HUES64 (cell line): ENCODE measurements around the gene PRSS22.

ENCODE experiments used
- H3K27ac ChIP-seq: 2 replicates; pipeline ENCODE4 v1.7.0; 2013; ENCODE audit warnings: low read depth, low read length, inconsistent platforms
- H3K27me3 ChIP-seq: 2 replicates; pipeline ENCODE4 v1.6.1; 2013; ENCODE audit warnings: mild to moderate bottlenecking, low read length; ENCODE audit not compliant: insufficient read depth
- H3K36me3 ChIP-seq: 2 replicates; pipeline ENCODE4 v1.6.1; 2013; ENCODE audit warnings: mild to moderate bottlenecking, low read length; ENCODE audit not compliant: insufficient read depth
- H3K4me1 ChIP-seq: 2 replicates; pipeline ENCODE4 v1.6.1; 2013; ENCODE audit warnings: mild to moderate bottlenecking, low read length, moderate library complexity; ENCODE audit not compliant: insufficient read depth
- H3K4me3 ChIP-seq: 2 replicates; pipeline ENCODE4 v1.5.1; 2013; ENCODE audit warnings: mild to moderate bottlenecking, low read length, moderate library complexity
- H3K9ac ChIP-seq: 2 replicates; pipeline ENCODE4 v1.6.1; 2013; ENCODE audit warnings: mild to moderate bottlenecking, low read depth, low read length
- H3K9me3 ChIP-seq: 2 replicates; pipeline ENCODE4 v1.6.1; 2013; ENCODE audit warnings: low read depth, low read length; ENCODE audit not compliant: insufficient read depth
- WGBS: fragments of 150-250, 120-280 bp; methylation state at CpG from one replicate; pipeline ENCODE4 v1.1.7; 2013; ENCODE audit warnings: missing lambda C conversion rate; 5-methylcytosine and 5-hydroxymethylcytosine counted together

The PRSS22 gene

DNA sequence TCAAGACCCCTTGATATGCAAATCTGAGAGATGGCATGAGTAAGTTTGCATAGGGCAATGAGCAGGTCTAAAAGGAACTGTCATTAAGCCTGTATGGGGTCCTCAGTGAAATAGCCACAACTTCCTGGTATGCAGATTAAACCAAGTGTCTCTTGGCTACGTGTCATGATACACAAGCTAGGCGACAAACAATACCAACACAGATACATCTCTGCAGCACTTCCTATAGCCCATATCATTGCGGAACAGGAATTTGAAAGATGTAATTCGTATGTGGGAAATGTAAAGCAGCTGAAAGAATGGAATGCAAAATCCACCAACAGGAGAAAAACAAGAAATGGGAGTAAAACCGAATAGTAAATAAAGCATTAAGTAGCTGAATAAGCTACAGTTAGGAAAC lies 12.9 kb downstream of the PRSS22 start:
- H3K36me3 ChIP-seq, result no peaks in the 10 kb centered on the region
- no peak overlapping the region for H3K27ac ChIP-seq
- no peak overlapping the region for H3K9ac ChIP-seq
- no peaks in the 10 kb centered on the region for H3K9me3 ChIP-seq
- H3K4me3 ChIP-seq, result no peak overlapping the region
- 64% methylated on average over 5 of the region's 5 CpGs for WGBS
- H3K27me3 ChIP-seq, result 0 out of 2 replicates have a peak, but pooled peaks cover 4% of the 10 kb centered on the region
- peaks cover 4% of the 10 kb centered on the region; the same call in 1 of the 2 replicates for H3K4me1 ChIP-seq

DNA sequence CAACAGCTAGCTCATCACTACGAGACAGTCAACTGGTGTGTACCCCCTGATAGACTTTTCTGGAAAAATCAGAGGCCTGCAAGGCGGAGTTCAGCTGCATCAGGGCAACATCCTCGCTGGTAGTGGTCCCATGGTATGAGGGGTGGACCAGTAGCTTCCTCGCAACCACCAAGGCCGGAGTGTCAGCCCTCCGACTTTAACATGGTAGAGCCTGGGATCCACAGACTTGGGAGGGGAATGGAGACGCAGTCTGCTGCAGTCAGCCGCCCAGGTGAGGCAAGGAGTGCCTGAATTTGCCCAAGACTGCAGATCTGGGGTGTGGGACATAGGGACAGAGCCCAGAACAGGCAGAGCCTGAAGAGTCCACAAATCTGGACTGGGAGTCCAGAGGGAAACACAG lies 14.4 kb downstream of the PRSS22 start:
- H3K9ac ChIP-seq, result no peak overlapping the region
- 87% methylated on average over 8 of the region's 8 CpGs for WGBS
- no peaks in the 10 kb centered on the region for H3K36me3 ChIP-seq
- H3K27ac ChIP-seq, result no peak overlapping the region
- no peak overlapping the region for H3K4me3 ChIP-seq
- no peaks in the 10 kb centered on the region for H3K9me3 ChIP-seq
- H3K4me1 ChIP-seq, result peaks cover 4% of the 10 kb centered on the region; the same call in 1 of the 2 replicates
- no peaks in the 10 kb centered on the region for H3K27me3 ChIP-seq

DNA sequence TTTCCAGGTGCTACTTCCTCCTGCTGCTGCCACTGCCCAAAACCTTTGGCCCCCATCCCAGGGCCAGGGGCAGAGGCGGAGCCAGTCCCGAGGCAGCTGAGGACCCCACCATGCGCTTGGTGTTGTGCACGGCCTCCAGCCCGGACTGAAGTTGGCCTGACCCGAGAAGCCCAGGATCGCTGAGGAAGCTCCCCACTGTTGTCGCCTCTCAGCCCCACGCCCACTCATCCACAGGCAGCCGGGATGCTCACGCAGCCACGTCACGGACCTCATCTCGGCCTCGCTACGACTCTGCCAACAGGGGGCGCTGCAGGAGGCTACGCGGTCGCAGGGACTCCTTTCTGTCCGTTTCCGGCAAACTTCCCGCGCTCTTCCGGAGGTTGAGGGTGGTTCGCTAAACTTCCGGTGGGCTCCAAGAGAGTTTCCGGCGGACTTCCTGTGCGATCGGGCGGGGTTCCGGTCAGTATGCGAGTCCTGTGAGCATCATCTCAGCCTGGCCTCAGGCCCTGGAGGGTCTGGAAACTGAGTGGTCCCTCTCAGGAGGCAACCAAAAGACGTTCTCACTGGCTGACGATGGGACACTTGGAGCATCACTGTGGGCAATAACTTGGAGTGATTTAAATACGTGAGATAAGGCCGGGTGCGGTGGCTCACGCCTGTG lies 15.5 kb downstream of the PRSS22 start:
- Histone ChIP-seq H3K27me3 (no peaks in the 10 kb centered on the region), H3K9ac (no peak overlapping the region), H3K4me1 (peaks cover 4% of the 10 kb centered on the region; the same call in 1 of the 2 replicates), H3K27ac (no peak overlapping the region), H3K9me3 (no peaks in the 10 kb centered on the region), H3K36me3 (no peaks in the 10 kb centered on the region), H3K4me3 (no peak overlapping the region)
- 80% methylated on average over 40 of the region's 40 CpGs for WGBS

- H3K9ac ChIP-seq, result no peak overlapping the region
- no peaks in the 10 kb centered on the region for H3K27me3 ChIP-seq
- H3K4me3 ChIP-seq, result no peak overlapping the region
Measured at GRCh38 chr16:2841606-2842339, 16.2 kb downstream of the PRSS22 start.

DNA sequence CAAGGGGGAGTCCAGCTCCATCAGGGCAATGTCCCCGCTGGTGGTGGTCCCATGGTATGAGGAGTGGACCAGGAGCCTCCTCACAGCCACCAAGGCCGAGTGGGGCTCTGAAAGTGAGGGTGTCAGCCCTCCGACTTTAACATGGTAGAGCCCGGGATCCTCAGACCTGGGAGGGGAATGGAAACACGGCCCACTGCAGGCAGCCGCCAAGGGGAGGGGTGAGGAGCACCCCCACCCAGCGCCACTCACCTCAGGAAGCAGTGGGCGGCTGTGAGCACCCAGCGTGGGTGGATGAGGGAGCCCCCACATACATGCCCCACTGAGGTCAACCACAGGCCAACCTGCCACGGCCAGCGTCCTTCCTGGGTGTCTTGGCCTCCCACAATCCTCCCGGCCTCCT lies 17.1 kb downstream of the PRSS22 start:
- no peaks in the 10 kb centered on the region for H3K27me3 ChIP-seq
- H3K9me3 ChIP-seq, result no peaks in the 10 kb centered on the region
- H3K9ac ChIP-seq, result no peak overlapping the region
- 89% methylated on average over 12 of the region's 12 CpGs for WGBS
- H3K27ac ChIP-seq, result no peak overlapping the region
- no peaks in the 10 kb centered on the region for H3K36me3 ChIP-seq
- H3K4me1 ChIP-seq, result peaks cover 8% of the 10 kb centered on the region; the same call in 1 of the 2 replicates
- no peak overlapping the region for H3K4me3 ChIP-seq

More at GRCh38 chr16:2841606-2842339, 16.2 kb downstream of the PRSS22 start:
- no peaks in the 10 kb centered on the region for H3K36me3 ChIP-seq
- 89% methylated on average over 18 of the region's 18 CpGs for WGBS
- H3K4me1 ChIP-seq, result peaks cover 4% of the 10 kb centered on the region; the same call in 1 of the 2 replicates
- no peaks in the 10 kb centered on the region for H3K9me3 ChIP-seq
- no peak overlapping the region for H3K27ac ChIP-seq

DNA sequence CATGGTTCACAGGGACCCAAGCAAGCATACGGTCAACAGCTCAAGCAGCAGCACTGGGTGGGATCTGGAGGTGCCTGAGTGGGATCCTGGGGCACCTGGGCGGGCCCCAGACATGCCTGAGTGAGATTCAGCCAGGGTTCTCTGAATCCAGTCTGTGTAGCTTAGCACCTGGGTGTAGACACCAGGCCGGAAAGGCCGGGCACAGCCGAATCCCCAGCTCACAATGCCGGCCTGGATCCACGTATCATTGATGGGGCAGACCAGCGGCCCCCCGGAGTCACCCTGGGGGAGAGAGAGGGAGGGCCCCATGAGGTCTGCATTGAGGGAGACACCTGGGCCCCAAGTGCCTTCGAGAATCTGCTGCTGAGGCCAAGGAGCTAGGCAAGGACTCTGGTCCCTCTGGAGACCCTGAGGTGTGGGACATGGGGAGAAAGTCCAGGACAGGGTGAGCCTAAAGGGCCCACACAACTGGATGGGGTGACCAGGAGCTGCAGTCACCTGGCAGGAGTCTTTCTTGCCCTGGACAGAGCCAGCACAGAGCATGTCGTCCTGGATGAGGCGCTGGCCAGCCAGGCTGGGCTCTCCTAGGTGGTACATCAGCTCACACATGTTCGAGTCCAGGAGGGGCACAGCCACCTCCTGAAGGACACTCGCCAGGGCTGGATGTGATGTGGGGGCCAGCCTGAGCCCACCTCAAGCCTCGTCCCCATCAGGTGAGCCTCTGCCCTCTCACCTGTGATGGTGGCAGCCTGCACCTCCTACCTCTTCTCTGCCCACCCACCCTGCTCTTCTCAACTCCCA lies 18.1 kb downstream of the PRSS22 start:
- Histone ChIP-seq H3K9ac (no peak overlapping the region), H3K4me1 (peaks cover 9% of the 10 kb centered on the region; the same call in 1 of the 2 replicates), H3K4me3 (no peak overlapping the region), H3K27ac (no peak overlapping the region), H3K9me3 (no peaks in the 10 kb centered on the region), H3K36me3 (no peaks in the 10 kb centered on the region), H3K27me3 (no peaks in the 10 kb centered on the region)
- 92% methylated on average over 15 of the region's 15 CpGs for WGBS

- 16% methylated on average over 12 of the region's 12 CpGs for WGBS
- Histone ChIP-seq H3K27ac (no peak overlapping the region), H3K9ac (no peak overlapping the region), H3K27me3 (no peaks in the 10 kb centered on the region), H3K4me1 (peaks cover 9% of the 10 kb centered on the region; the same call in 1 of the 2 replicates), H3K9me3 (no peaks in the 10 kb centered on the region), H3K36me3 (no peaks in the 10 kb centered on the region), H3K4me3 (no peak overlapping the region)
Measured at GRCh38 chr16:2838928-2839327, 19.0 kb downstream of the PRSS22 start.

GRCh38 chr16:2836646-2837508 lies 21.1 kb downstream of the PRSS22 start:
- Histone ChIP-seq H3K27me3 (no peaks in the 10 kb centered on the region), H3K36me3 (no peaks in the 10 kb centered on the region), H3K4me1 (peaks cover 9% of the 10 kb centered on the region; the same call in 1 of the 2 replicates), H3K9ac (no peak overlapping the region), H3K4me3 (no peak overlapping the region), H3K9me3 (no peaks in the 10 kb centered on the region), H3K27ac (no peak overlapping the region; the same call in 1 of the 2 replicates)
- 82% methylated on average over 13 of the region's 13 CpGs for WGBS

GRCh38 chr16:2835638-2836493 lies 22.1 kb downstream of the PRSS22 start:
- Histone ChIP-seq H3K4me1 (peaks cover 9% of the 10 kb centered on the region; the same call in 1 of the 2 replicates), H3K27me3 (no peaks in the 10 kb centered on the region), H3K4me3 (no peak overlapping the region), H3K36me3 (no peaks in the 10 kb centered on the region), H3K9ac (0 out of 2 replicates have a peak overlapping the region, but pooled peaks have one; percentile 15), H3K27ac (peak overlapping the region; percentile 65), H3K9me3 (no peaks in the 10 kb centered on the region)
- 56% methylated on average over 22 of the region's 22 CpGs for WGBS

DNA sequence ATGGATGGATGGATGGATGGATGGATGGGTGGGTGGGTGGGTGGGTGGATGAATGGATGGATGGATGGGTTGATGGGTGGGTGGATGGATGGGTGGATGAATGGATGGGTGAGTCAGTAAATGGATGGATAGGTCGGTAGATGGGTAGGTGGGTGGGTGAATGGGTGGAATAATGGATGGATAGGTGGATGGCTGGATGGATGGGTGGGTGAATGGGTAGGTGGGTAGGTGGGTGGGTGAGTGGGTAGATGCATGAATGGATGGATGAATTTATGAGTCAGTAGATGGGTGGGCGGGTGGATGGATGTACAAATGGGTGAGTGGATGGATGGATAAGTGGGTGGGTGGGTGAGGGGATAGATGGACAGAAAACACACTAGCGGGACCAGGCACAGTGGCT lies 23.0 kb downstream of the PRSS22 start:
- no peaks in the 10 kb centered on the region for H3K36me3 ChIP-seq
- WGBS, result 90% methylated on average over 3 of the region's 3 CpGs
- no peak overlapping the region; the same call in 1 of the 2 replicates for H3K27ac ChIP-seq
- no peaks in the 10 kb centered on the region for H3K9me3 ChIP-seq
- peaks cover 9% of the 10 kb centered on the region; the same call in 1 of the 2 replicates for H3K4me1 ChIP-seq
- H3K9ac ChIP-seq, result no peak overlapping the region
- H3K27me3 ChIP-seq, result no peaks in the 10 kb centered on the region
- no peak overlapping the region for H3K4me3 ChIP-seq
